Astrocyte (in vitro differentiated cells and primary cell): ENCODE data around the gene MKLN1. TPM values are rescaled to one million over a fixed set of nuclear protein-coding genes. Genes with fewer than 3 reads are reported as not detected.

Source experiments
- DNase-seq: peaks from one replicate; pipeline ENCODE4 v3.0.0-alpha.2; 2010; ENCODE audit warnings: low read depth
- FAIRE-seq: peaks from 2 replicates; lab custom pipeline; 2011; peaks lifted over from hg19 to GRCh38; lab: Jason Lieb, UNC
- H2AFZ ChIP-seq: 2 replicates; pipeline ENCODE4 v1.6.0; 2012; ENCODE audit warnings: low read depth, low read length, inconsistent platforms
- H3K27ac ChIP-seq: 2 replicates; pipeline ENCODE4 v1.5.1; 2011; ENCODE audit warnings: low read depth, low read length, inconsistent platforms
- H3K27me3 ChIP-seq: 2 replicates; pipeline ENCODE4 v1.6.0; 2011; ENCODE audit warnings: low read length, inconsistent platforms; ENCODE audit not compliant: insufficient read depth
- H3K36me3 ChIP-seq: 2 replicates; pipeline ENCODE4 v1.5.1; 2011; ENCODE audit warnings: low read length, inconsistent platforms; ENCODE audit not compliant: insufficient read depth
- H3K4me1 ChIP-seq: 2 replicates; pipeline ENCODE4 v1.5.1; 2011; ENCODE audit warnings: low read length, inconsistent platforms; ENCODE audit not compliant: insufficient read depth
- H3K4me2 ChIP-seq: 2 replicates; pipeline ENCODE4 v1.6.0; 2012; ENCODE audit warnings: low read length, inconsistent platforms
- H3K4me3 ChIP-seq: 2 replicates; pipeline ENCODE4 v1.5.1; 2011; ENCODE audit warnings: low read depth, mild to moderate bottlenecking, low read length, inconsistent platforms; ENCODE audit not compliant: insufficient read depth
- H3K79me2 ChIP-seq: 2 replicates; pipeline ENCODE4 v1.6.0; 2012; ENCODE audit warnings: mild to moderate bottlenecking, low read length, inconsistent platforms; ENCODE audit not compliant: insufficient read depth
- H3K9ac ChIP-seq: 2 replicates; pipeline ENCODE4 v1.6.0; 2012; ENCODE audit warnings: mild to moderate bottlenecking, low read length, inconsistent platforms
- H3K9me3 ChIP-seq: 2 replicates; pipeline ENCODE4 v1.5.1; 2012; ENCODE audit warnings: low read depth, mild to moderate bottlenecking, low read length, inconsistent platforms; ENCODE audit not compliant: insufficient read depth
- H4K20me1 ChIP-seq: 2 replicates; pipeline ENCODE4 v1.6.0; 2012; ENCODE audit warnings: low read length, inconsistent platforms; ENCODE audit not compliant: insufficient read depth
- H3K27ac Mint-ChIP-seq: one replicate; pipeline ENCODE4 v1.8.0; 2021; ENCODE audit warnings: mild to moderate bottlenecking, mixed read lengths; ENCODE audit not compliant: unreplicated experiment
- H3K27me3 Mint-ChIP-seq: one replicate; pipeline ENCODE4 v1.8.0; 2021; ENCODE audit warnings: low read depth, mixed read lengths; ENCODE audit not compliant: unreplicated experiment
- H3K36me3 Mint-ChIP-seq: one replicate; pipeline ENCODE4 v1.8.0; 2021; ENCODE audit warnings: low read depth, mixed read lengths; ENCODE audit not compliant: unreplicated experiment
- H3K4me1 Mint-ChIP-seq: one replicate; pipeline ENCODE4 v1.8.0; 2021; ENCODE audit warnings: low read depth, mixed read lengths; ENCODE audit not compliant: unreplicated experiment
- H3K4me3 Mint-ChIP-seq: one replicate; pipeline ENCODE4 v1.8.0; 2021; ENCODE audit warnings: mild to moderate bottlenecking, moderate library complexity, mixed read lengths; ENCODE audit not compliant: unreplicated experiment
- H3K9me3 Mint-ChIP-seq: one replicate; pipeline ENCODE4 v1.8.0; 2021; ENCODE audit warnings: mild to moderate bottlenecking, mixed read lengths; ENCODE audit not compliant: unreplicated experiment
- CTCF ChIP-seq: IDR thresholded peaks from 2 replicates; pipeline ENCODE4 v1.5.1; 2011; ENCODE audit warnings: low read depth, mild to moderate bottlenecking, inconsistent platforms, low read length, moderate library complexity; ENCODE audit not compliant: insufficient read depth
- EZH2 ChIP-seq: IDR thresholded peaks from 2 replicates; pipeline ENCODE4 v1.6.1; 2012; ENCODE audit warnings: mild to moderate bottlenecking, low read length, inconsistent platforms; ENCODE audit not compliant: insufficient read depth
- total RNA-seq: library from RNA; stranded (reverse); gene quantifications from 2 replicates; pipeline ENCODE4 v1.2.1, GENCODE V29; 2021

The MKLN1 gene
- total RNA-seq, 1 donor from 2014 or later = 48.0 TPM

GRCh38 chr7:131306777-131307176 is 20.9 kb upstream of the MKLN1 start:
- Mint-ChIP-seq H3K4me1 (no peaks in the 10 kb centered on the region), H3K9me3 (peaks cover 21% of the 10 kb centered on the region), H3K27ac (no peak overlapping the region), H3K4me3 (no peak overlapping the region), H3K36me3 (peaks cover 10% of the 10 kb centered on the region), H3K27me3 (no peaks in the 10 kb centered on the region)
- Histone ChIP-seq H3K9me3 (no peaks in the 10 kb centered on the region), H3K9ac (no peak overlapping the region), H4K20me1 (no peaks in the 10 kb centered on the region), H3K79me2 (no peaks in the 10 kb centered on the region), H3K27me3 (no peaks in the 10 kb centered on the region), H3K4me1 (no peaks in the 10 kb centered on the region), H2AFZ (no peak overlapping the region), H3K36me3 (no peaks in the 10 kb centered on the region), H3K4me3 (no peak overlapping the region), H3K4me2 (no peak overlapping the region), H3K27ac (no peak overlapping the region)
- DNase-seq = no peak
- TF ChIP-seq EZH2 = no peak
- TF ChIP-seq CTCF = no peak
- no peak for FAIRE-seq

DNA sequence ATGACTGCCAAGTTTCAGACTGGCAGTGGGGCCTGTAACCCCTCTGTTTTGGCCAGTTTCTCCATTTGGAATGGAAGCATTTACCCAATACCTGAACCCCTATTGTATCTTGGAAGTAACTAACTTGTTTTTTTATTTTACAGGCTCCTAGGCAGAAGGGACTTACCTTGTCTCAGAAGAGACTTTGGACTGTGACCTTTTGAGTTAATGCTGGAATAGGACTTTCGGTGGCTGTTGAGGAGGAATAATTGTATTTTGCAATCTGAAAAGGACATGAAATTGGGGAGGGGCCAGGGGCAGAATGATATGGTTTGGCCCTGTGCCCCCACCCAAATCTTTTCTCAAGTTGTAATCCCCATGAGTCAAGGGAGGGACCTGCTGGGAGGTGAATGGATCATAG is 20.0 kb upstream of the MKLN1 start:
- H3K9me3 ChIP-seq = no peaks in the 10 kb centered on the region
- TF ChIP-seq EZH2 (no peak), CTCF (no peak)
- H3K27ac ChIP-seq = no peak overlapping the region
- Mint-ChIP-seq H3K27me3 (no peaks in the 10 kb centered on the region), H3K9me3 (peaks cover 24% of the 10 kb centered on the region), H3K4me3 (no peak overlapping the region), H3K27ac (no peak overlapping the region), H3K4me1 (no peaks in the 10 kb centered on the region), H3K36me3 (peaks cover 10% of the 10 kb centered on the region)
- no peak overlapping the region for H3K4me2 ChIP-seq
- no peaks in the 10 kb centered on the region for H3K36me3 ChIP-seq
- no peaks in the 10 kb centered on the region for H3K79me2 ChIP-seq
- DNase-seq = no peak
- no peak overlapping the region for H3K4me3 ChIP-seq
- H2AFZ ChIP-seq = no peak overlapping the region
- no peaks in the 10 kb centered on the region for H4K20me1 ChIP-seq
- H3K9ac ChIP-seq = no peak overlapping the region
- FAIRE-seq = no peak
- no peaks in the 10 kb centered on the region for H3K27me3 ChIP-seq
- H3K4me1 ChIP-seq = no peaks in the 10 kb centered on the region

DNA sequence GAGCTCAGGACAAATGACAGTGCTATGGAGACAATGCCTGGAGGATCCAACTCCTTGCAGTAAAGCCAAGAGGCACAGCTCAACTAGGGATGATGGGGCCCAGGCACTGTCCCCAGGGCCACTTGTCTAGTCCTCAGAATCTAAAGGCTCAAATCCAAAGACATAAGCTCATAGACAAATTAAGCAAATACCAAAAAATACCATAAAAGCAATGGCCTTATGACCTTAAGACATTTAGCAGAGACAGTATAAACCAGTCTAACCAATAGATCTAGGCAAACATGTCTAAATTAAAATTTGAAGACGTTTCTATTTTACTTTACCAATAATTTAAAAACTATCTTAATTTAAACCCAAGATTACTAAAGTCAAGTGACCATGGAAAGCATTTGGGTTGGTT is 14.8 kb upstream of the MKLN1 start:
- no peak for DNase-seq
- Mint-ChIP-seq H3K9me3 (peaks cover 22% of the 10 kb centered on the region), H3K4me1 (no peaks in the 10 kb centered on the region), H3K27me3 (peaks cover 3% of the 10 kb centered on the region), H3K4me3 (no peak overlapping the region), H3K36me3 (peaks cover 16% of the 10 kb centered on the region), H3K27ac (no peak overlapping the region)
- no peaks in the 10 kb centered on the region for H3K9me3 ChIP-seq
- no peaks in the 10 kb centered on the region for H3K4me1 ChIP-seq
- no peaks in the 10 kb centered on the region for H3K27me3 ChIP-seq
- H3K36me3 ChIP-seq = no peaks in the 10 kb centered on the region
- H4K20me1 ChIP-seq = no peaks in the 10 kb centered on the region
- no peak overlapping the region for H3K4me2 ChIP-seq
- FAIRE-seq = no peak
- TF ChIP-seq CTCF (no peak), EZH2 (no peak)
- no peaks in the 10 kb centered on the region for H3K79me2 ChIP-seq
- H3K9ac ChIP-seq = no peak overlapping the region
- no peak overlapping the region for H2AFZ ChIP-seq
- H3K4me3 ChIP-seq = no peak overlapping the region
- H3K27ac ChIP-seq = no peak overlapping the region
